Measurements from ENCODE around the gene G6PC1. TPM values are rescaled to one million over a fixed set of nuclear protein-coding genes. Genes with fewer than 3 reads are reported as not detected.

G6PC1 gene
- polyA plus RNA-seq, 1 experiment, result not detected

DNA sequence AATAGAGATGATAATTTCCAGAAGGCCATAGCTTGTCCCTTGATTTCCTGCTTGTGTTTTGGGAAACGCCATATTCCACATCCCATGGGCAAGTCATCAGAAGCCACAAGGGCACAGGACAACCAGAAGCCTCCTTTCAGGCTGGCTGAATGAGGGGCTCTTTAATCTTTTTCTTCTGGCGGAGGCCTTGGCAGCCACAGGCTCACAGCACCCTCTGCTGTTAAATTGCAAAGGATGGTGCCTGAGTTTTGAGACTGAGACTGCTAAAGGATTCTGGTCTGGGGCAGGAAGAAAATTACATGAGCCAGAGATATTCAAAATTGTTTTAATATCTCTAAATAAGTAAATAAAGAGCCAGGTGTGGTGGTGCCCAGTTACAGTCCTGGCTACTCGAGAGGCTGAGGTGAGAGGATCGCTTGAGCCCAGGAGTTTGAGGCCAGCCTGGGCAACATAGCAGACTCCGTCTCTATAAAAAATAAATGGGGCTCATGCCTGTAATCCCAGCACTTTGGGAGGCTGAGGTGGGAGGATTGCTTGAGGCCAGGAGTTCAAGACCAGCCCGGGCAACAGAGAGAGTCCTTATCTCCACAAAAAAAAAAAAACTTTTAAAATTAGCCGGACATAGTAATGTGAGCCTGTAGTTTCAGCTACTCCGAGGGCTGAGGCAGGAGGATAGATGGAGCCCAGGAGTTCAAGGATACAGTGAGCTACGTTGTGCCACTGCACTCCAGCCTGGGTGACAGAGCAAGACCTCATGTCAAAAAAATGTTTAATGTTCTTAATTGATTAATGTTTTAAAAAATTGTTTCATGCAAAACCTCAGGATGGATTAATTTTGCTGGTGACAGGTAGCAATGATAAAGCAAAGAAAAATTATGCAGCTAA, 37.4 kb downstream of the G6PC1 start:
- H3K27me3 ChIP-seq (ENCODE audit: control insufficient read depth, insufficient read depth, low read length), result peaks cover 13% of the 10 kb centered on the region
- DNase-seq (ENCODE audit: low read depth, low spot score), result no peak
- CTCF ChIA-PET, result interaction anchor here (0.6 to 4.8 kb wide), 17 partner anchors 9 to 332 kb away, joined by 3 to 98 read pairs (median 4); partner anchors contain the start of genes AOC2, AOC3 and BECN1
- peak; percentile 79 for TF ChIP-seq CTCF (IDR thresholded peaks at IDR 0.05; ENCODE audit: low read depth, low read length)
- H3K4me3 ChIP-seq (ENCODE audit: low read depth, low read length), result no peak overlapping the region
- POLR2A ChIA-PET, result no interaction called here
- no peak overlapping the region for H3K27ac ChIP-seq (ENCODE audit: low read depth, low read length)
- no peaks in the 10 kb centered on the region for H3K9me3 ChIP-seq (ENCODE audit: control insufficient read depth, insufficient read depth, low read length)

DNA sequence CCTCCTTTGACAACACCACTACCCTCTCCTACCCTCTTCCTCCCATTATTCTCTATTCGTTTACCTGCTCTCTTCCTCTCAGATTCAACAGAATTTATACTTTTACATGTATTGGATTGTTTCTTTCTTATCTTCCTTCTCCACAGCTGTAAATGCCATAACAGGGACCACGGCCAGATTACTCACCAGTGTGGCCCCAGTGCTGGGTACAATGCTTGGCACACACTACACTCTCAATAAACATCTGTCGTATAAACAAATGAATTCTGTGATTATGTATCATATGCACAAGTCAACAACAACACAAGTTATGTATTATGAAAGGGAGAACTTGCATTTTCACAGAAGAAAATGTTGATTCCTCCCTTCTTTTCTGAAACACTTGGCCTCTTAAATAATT, 43.6 kb downstream of the G6PC1 start:
- Histone ChIP-seq H3K27ac (ENCODE audit: low read depth, low read length) (no peak overlapping the region), H3K9me3 (ENCODE audit: control insufficient read depth, insufficient read depth, low read length) (no peaks in the 10 kb centered on the region), H3K4me3 (ENCODE audit: low read depth, low read length) (no peak overlapping the region), H3K27me3 (ENCODE audit: control insufficient read depth, insufficient read depth, low read length) (peaks cover 4% of the 10 kb centered on the region)
- no peak for DNase-seq (ENCODE audit: low read depth, low spot score)
- POLR2A ChIA-PET, result interaction anchor here (0.7 kb wide), 2 partner anchors 96 to 302 kb away, joined by 3 to 6 read pairs; no protein-coding TSS in a partner anchor
- no peak for TF ChIP-seq CTCF (IDR thresholded peaks at IDR 0.05; ENCODE audit: low read depth, low read length)
- CTCF ChIA-PET, result interaction anchor here (1.4 kb wide), 1 partner anchor 100 kb away, joined by 3 read pairs; the partner anchor contains the start of gene AOC2

DNA sequence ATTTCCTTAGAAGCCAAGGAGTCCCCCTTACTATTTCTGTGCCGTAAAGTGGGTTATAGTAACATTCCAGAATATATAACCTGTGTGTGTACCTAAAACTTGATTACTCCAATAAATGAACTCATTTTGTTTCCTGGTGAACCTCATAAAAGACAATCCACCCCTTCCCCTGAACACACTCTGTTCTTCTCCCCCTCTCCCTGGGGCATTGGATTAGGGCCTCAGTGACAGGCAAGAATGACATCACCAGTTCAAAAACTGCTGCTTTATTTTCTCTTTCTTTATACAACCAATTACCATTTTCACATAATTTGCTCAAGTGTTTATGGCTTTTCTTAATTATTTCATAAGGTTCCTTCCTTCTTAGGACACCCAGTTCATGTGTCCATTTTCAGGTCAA, 46.2 kb downstream of the G6PC1 start:
- CTCF ChIA-PET, result interaction anchor here (0.7 kb wide), 1 partner anchor 1322 kb away, joined by 3 read pairs; no protein-coding TSS in a partner anchor
- DNase-seq (ENCODE audit: low read depth, low spot score), result no peak
- H3K27me3 ChIP-seq (ENCODE audit: control insufficient read depth, insufficient read depth, low read length), result no peaks in the 10 kb centered on the region
- no peak for TF ChIP-seq CTCF (IDR thresholded peaks at IDR 0.05; ENCODE audit: low read depth, low read length)
- H3K4me3 ChIP-seq (ENCODE audit: low read depth, low read length), result no peak overlapping the region
- POLR2A ChIA-PET, result no interaction called here
- no peaks in the 10 kb centered on the region for H3K9me3 ChIP-seq (ENCODE audit: control insufficient read depth, insufficient read depth, low read length)
- H3K27ac ChIP-seq (ENCODE audit: low read depth, low read length), result no peak overlapping the region

- DNase-seq (ENCODE audit: low read depth, low spot score), result peak; percentile 58
- no peak for TF ChIP-seq CTCF (IDR thresholded peaks at IDR 0.05; ENCODE audit: low read depth, low read length)
- POLR2A ChIA-PET, result interaction anchor here (0.7 kb wide), 1 partner anchor 32 kb away, joined by 5 read pairs; no protein-coding TSS in a partner anchor
- Histone ChIP-seq H3K27ac (ENCODE audit: low read depth, low read length) (peak overlapping the region; percentile 24), H3K27me3 (ENCODE audit: control insufficient read depth, insufficient read depth, low read length) (no peaks in the 10 kb centered on the region), H3K9me3 (ENCODE audit: control insufficient read depth, insufficient read depth, low read length) (no peaks in the 10 kb centered on the region), H3K4me3 (ENCODE audit: low read depth, low read length) (no peak overlapping the region)
- CTCF ChIA-PET, result interaction anchor here (1.3 to 1.4 kb wide), 2 partner anchors 11 to 12 kb away, joined by 3 to 6 read pairs; no protein-coding TSS in a partner anchor
Measured at GRCh38 chr17:42950044-42950783, 49.6 kb downstream of the G6PC1 start.

Small RNAs within 50 kb of the gene (small RNA-seq; reads per million reads assigned to genes)
- gene RF00561 (ENCODE audit: insufficient read length, low read depth) (not detected), gene RNU6-287P (ENCODE audit: insufficient read length, low read depth) (not detected)

Other genes with a start within 250 kb of the G6PC1 start
- 7.8 and 9.9 TPM in 2 replicates for gene TUBG2, start 241.5 kb upstream of the G6PC1 start, polyA plus RNA-seq (2011; rRNA removed)
- 3.6 and 4.3 TPM in 2 replicates for gene PLEKHH3, start 223.8 kb upstream of the G6PC1 start, polyA plus RNA-seq (2011; rRNA removed)
- 0.45 and 0.76 TPM in 2 replicates for gene CCR10, start 219.0 kb upstream of the G6PC1 start, polyA plus RNA-seq (2011; rRNA removed)
- gene CNTNAP1, start 218.3 kb upstream of the G6PC1 start, polyA plus RNA-seq (2011; rRNA removed), result 53.7 and 62.9 TPM in 2 replicates
- gene EZH1, start 155.8 kb upstream of the G6PC1 start, polyA plus RNA-seq (2011; rRNA removed), result 18.8 and 26.3 TPM in 2 replicates
- gene RAMP2, start 139.6 kb upstream of the G6PC1 start, polyA plus RNA-seq (2011; rRNA removed), result 1.4 and 1.7 TPM in 2 replicates
- gene VPS25, start 127.3 kb upstream of the G6PC1 start, polyA plus RNA-seq (2011; rRNA removed), result 94.0 and 107 TPM in 2 replicates
- gene WNK4, start 120.2 kb upstream of the G6PC1 start, polyA plus RNA-seq (2011; rRNA removed), result 2.3 and 2.7 TPM in 2 replicates
- gene COA3, start 102.1 kb upstream of the G6PC1 start, polyA plus RNA-seq (2011; rRNA removed), result 86.7 and 96.3 TPM in 2 replicates
- 0.09 and 0.14 TPM in 2 replicates for gene CNTD1, start 101.9 kb upstream of the G6PC1 start, polyA plus RNA-seq (2011; rRNA removed)
- gene BECN1, start 76.5 kb upstream of the G6PC1 start, polyA plus RNA-seq (2011; rRNA removed), result 106 and 107 TPM in 2 replicates
- gene PSME3, start 67.4 kb upstream of the G6PC1 start, polyA plus RNA-seq (2011; rRNA removed), result 111 and 129 TPM in 2 replicates
- 0.16 and 0.33 TPM in 2 replicates for gene AOC2, start 56.2 kb upstream of the G6PC1 start, polyA plus RNA-seq (2011; rRNA removed)
- gene AOC3, start 49.6 kb upstream of the G6PC1 start, polyA plus RNA-seq (2011; rRNA removed), result 0.10 and 0.12 TPM in 2 replicates
- 39.7 and 39.8 TPM in 2 replicates for gene AARSD1, start 63.7 kb downstream of the G6PC1 start, polyA plus RNA-seq (2011; rRNA removed)
- 1.8 and 1.9 TPM in 2 replicates for gene PTGES3L, start 79.3 kb downstream of the G6PC1 start, polyA plus RNA-seq (2011; rRNA removed)
- gene RUNDC1, start 79.8 kb downstream of the G6PC1 start, polyA plus RNA-seq (2011; rRNA removed), result 8.7 and 9.4 TPM in 2 replicates
- gene RPL27, start 97.6 kb downstream of the G6PC1 start, polyA plus RNA-seq (2011; rRNA removed), result 4,202 and 4,485 TPM in 2 replicates
- gene IFI35, start 106.0 kb downstream of the G6PC1 start, polyA plus RNA-seq (2011; rRNA removed), result 24.1 and 25.7 TPM in 2 replicates
- 228 and 236 TPM in 2 replicates for gene VAT1, start 121.6 kb downstream of the G6PC1 start, polyA plus RNA-seq (2011; rRNA removed)
- 1.7 and 2.1 TPM in 2 replicates for gene RND2, start 124.4 kb downstream of the G6PC1 start, polyA plus RNA-seq (2011; rRNA removed)
- 5.1 and 8.1 TPM in 2 replicates for gene BRCA1, start 224.6 kb downstream of the G6PC1 start, polyA plus RNA-seq (2011; rRNA removed)